ENCODE data around the gene DMRTB1.

DMRTB1 gene

GRCh38 chr1:53465023-53465957, 6.1 kb downstream of the DMRTB1 start:
- Histone ChIP-seq H3K27ac (no peak overlapping the region), H3K36me3 (no peaks in the 10 kb centered on the region), H3K4me3 (ENCODE audit: low read depth in 1 of 2, low read length in 1 of 2) (no peak overlapping the region), H3K9me3 (no peaks in the 10 kb centered on the region), H3K4me1 (ENCODE audit: control insufficient read depth in 1 of 2, insufficient read depth in 1 of 2, low read depth in 1 of 2, low read length in 1 of 2) (no peaks in the 10 kb centered on the region), H3K27me3 (no peaks in the 10 kb centered on the region)
- TF ChIP-seq, protein P1, sequence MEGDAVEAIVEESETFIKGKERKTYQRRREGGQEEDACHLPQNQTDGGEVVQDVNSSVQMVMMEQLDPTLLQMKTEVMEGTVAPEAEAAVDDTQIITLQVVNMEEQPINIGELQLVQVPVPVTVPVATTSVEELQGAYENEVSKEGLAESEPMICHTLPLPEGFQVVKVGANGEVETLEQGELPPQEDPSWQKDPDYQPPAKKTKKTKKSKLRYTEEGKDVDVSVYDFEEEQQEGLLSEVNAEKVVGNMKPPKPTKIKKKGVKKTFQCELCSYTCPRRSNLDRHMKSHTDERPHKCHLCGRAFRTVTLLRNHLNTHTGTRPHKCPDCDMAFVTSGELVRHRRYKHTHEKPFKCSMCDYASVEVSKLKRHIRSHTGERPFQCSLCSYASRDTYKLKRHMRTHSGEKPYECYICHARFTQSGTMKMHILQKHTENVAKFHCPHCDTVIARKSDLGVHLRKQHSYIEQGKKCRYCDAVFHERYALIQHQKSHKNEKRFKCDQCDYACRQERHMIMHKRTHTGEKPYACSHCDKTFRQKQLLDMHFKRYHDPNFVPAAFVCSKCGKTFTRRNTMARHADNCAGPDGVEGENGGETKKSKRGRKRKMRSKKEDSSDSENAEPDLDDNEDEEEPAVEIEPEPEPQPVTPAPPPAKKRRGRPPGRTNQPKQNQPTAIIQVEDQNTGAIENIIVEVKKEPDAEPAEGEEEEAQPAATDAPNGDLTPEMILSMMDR (IDR thresholded peaks at IDR 0.05): no peak

- H3K4me1 ChIP-seq (ENCODE audit: control insufficient read depth in 1 of 2, insufficient read depth in 1 of 2, low read depth in 1 of 2, low read length in 1 of 2): no peaks in the 10 kb centered on the region
- TF ChIP-seq, protein P1 (IDR thresholded peaks at IDR 0.05): no peak
- no peaks in the 10 kb centered on the region for H3K36me3 ChIP-seq
- no peak overlapping the region for H3K4me3 ChIP-seq (ENCODE audit: low read depth in 1 of 2, low read length in 1 of 2)
- no peaks in the 10 kb centered on the region for H3K9me3 ChIP-seq
- H3K27ac ChIP-seq: no peak overlapping the region
- no peaks in the 10 kb centered on the region for H3K27me3 ChIP-seq
These were observed 8.2 kb downstream of the DMRTB1 start for GRCh38 chr1:53467391-53467790.

DNA sequence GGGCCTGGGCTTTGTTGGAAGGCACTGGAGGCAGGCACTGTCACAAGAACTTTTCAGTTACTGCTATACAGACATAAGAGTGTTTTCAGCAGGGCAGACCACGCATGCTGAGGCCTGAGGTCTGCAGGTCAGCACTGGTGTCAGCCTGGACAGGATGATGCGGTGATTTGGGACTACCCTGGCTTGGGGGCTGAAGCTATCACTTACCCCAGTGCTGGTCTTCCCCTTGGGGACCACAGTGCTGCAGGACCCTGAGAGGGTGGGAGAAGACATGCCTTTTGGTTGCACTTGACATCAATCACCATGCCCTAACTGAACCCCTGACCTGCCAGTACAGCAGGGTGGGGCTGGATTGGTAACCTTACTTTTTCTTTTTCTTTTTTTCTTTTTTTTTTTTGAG, 9.2 kb downstream of the DMRTB1 start:
- H3K4me1 ChIP-seq (ENCODE audit: control insufficient read depth in 1 of 2, insufficient read depth in 1 of 2, low read depth in 1 of 2, low read length in 1 of 2): no peaks in the 10 kb centered on the region
- TF ChIP-seq, protein P1 (IDR thresholded peaks at IDR 0.05): no peak

DNA sequence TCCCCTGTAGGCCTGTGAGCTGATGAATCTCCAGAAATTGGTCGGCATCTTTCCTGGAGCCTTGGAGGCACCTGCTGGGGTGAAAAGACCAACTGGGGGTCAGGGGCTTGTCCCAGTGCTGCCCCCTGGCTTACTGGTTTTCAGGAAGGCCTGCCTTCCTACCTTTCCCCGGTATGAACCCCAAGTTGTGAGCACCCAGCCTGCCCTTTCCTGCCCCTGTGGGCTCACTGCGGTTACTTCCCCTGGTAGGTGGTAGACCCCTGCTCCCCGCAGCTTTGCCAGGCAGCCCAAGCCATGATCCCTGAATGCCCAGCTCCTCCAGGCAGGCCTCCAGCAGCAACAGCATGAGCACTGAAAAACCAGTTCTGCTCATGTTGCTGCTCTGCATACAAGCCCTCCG, 10.2 kb downstream of the DMRTB1 start:
- H3K27me3 ChIP-seq: no peaks in the 10 kb centered on the region
- no peaks in the 10 kb centered on the region for H3K36me3 ChIP-seq
- TF ChIP-seq, protein P1 (IDR thresholded peaks at IDR 0.05): no peak
- H3K27ac ChIP-seq: no peak overlapping the region
- H3K4me3 ChIP-seq (ENCODE audit: low read depth in 1 of 2, low read length in 1 of 2): no peak overlapping the region
- no peaks in the 10 kb centered on the region for H3K9me3 ChIP-seq
- H3K4me1 ChIP-seq (ENCODE audit: control insufficient read depth in 1 of 2, insufficient read depth in 1 of 2, low read depth in 1 of 2, low read length in 1 of 2): no peaks in the 10 kb centered on the region

More for the DNA sequence above, 9.2 kb downstream of the DMRTB1 start:
- H3K27ac ChIP-seq: no peak overlapping the region
- no peak overlapping the region for H3K4me3 ChIP-seq (ENCODE audit: low read depth in 1 of 2, low read length in 1 of 2)
- H3K9me3 ChIP-seq: no peaks in the 10 kb centered on the region
- no peaks in the 10 kb centered on the region for H3K36me3 ChIP-seq
- H3K27me3 ChIP-seq: no peaks in the 10 kb centered on the region

GRCh38 chr1:53470155-53470554, 11.0 kb downstream of the DMRTB1 start:
- Histone ChIP-seq H3K27me3 (no peaks in the 10 kb centered on the region), H3K36me3 (no peaks in the 10 kb centered on the region), H3K4me3 (ENCODE audit: low read depth in 1 of 2, low read length in 1 of 2) (no peak overlapping the region), H3K27ac (no peak overlapping the region), H3K4me1 (ENCODE audit: control insufficient read depth in 1 of 2, insufficient read depth in 1 of 2, low read depth in 1 of 2, low read length in 1 of 2) (no peaks in the 10 kb centered on the region), H3K9me3 (no peaks in the 10 kb centered on the region)
- TF ChIP-seq, protein P1 (IDR thresholded peaks at IDR 0.05): no peak
